Activated CD8-positive, alpha-beta memory T cell treated with anti-CD3 and anti-CD28 coated beads for 1 hour (primary cell): Measurements from ENCODE around the gene DCST2.

Experiments used
- DNase-seq, 2 donors: peaks; one replicate each; pipeline ENCODE4 v3.0.0-alpha.2; 2020; ENCODE audit warnings: low read depth in 1 of 2; ENCODE audit errors: extremely low read depth in 1 of 2

Gene DCST2

GRCh38 chr1:155050560-155051341 is 17.2 kb upstream of the DCST2 start, which contains the start of gene ADAM15:
Gene ADAM15 (plus strand): TSS chr1:155051316. CDS start chr1:155051387, 71 bp downstream.
- DNase-seq, result peak in 1 of 2 donors; percentile 73

- DNase-seq, result no peak
These were observed 16.3 kb upstream of the DCST2 start for GRCh38 chr1:155049651-155050559.

GRCh38 chr1:155048449-155049334 is 15.1 kb upstream of the DCST2 start:
- DNase-seq, result no peak

GRCh38 chr1:155044812-155045657 is 11.5 kb upstream of the DCST2 start:
- peak in 1 of 2 donors; percentile 16 for DNase-seq

- DNase-seq, result no peak
These were observed 10.8 kb upstream of the DCST2 start for GRCh38 chr1:155044365-155044764.

- no peak for DNase-seq
These were observed 10.2 kb upstream of the DCST2 start for GRCh38 chr1:155043793-155044192.

- no peak for DNase-seq
These were observed 9.7 kb upstream of the DCST2 start for GRCh38 chr1:155043301-155043702.

- no peak for DNase-seq
These were observed 9.2 kb upstream of the DCST2 start for GRCh38 chr1:155042789-155043188.

- no peak for DNase-seq
These were observed 6.9 kb upstream of the DCST2 start for GRCh38 chr1:155040358-155041093.

- DNase-seq, result no peak
These were observed 5.7 kb upstream of the DCST2 start for GRCh38 chr1:155039308-155039669.

GRCh38 chr1:155038602-155039307 is 5.2 kb upstream of the DCST2 start:
- no peak for DNase-seq

GRCh38 chr1:155037851-155038441 is 4.4 kb upstream of the DCST2 start:
- DNase-seq, result no peak

- DNase-seq, result no peak
These were observed 3.5 kb upstream of the DCST2 start for GRCh38 chr1:155037043-155037442.

GRCh38 chr1:155035936-155036335 is 2.4 kb upstream of the DCST2 start:
- no peak for DNase-seq

GRCh38 chr1:155034318-155035208 is 982 bp upstream of the DCST2 start:
- no peak for DNase-seq

- no peak for DNase-seq
These were observed 695 bp downstream of the DCST2 start for GRCh38 chr1:155032886-155033285.

GRCh38 chr1:155030899-155031298 is 2.7 kb downstream of the DCST2 start:
- no peak for DNase-seq
